Kidney epithelial cell (primary cell): ENCODE measurements around the gene UNC13B. TPM values are rescaled to one million over a fixed set of nuclear protein-coding genes. Genes with fewer than 3 reads are reported as not detected.

Source experiments
- DNase-seq: peaks from one replicate; pipeline ENCODE4 v3.0.0-alpha.2; 2010; ENCODE audit warnings: low read depth
- H3K27me3 ChIP-seq: 2 replicates; pipeline ENCODE4 v1.6.0; 2011; ENCODE audit warnings: low read length; ENCODE audit not compliant: control insufficient read depth, insufficient read depth
- H3K36me3 ChIP-seq: 2 replicates; pipeline ENCODE4 v1.5.1; 2011; ENCODE audit warnings: low read length; ENCODE audit not compliant: control insufficient read depth, insufficient read depth
- H3K4me3 ChIP-seq: 2 replicates; pipeline ENCODE4 v1.5.1; 2011; ENCODE audit warnings: low read depth, mild to moderate bottlenecking, control low read depth, low read length
- total RNA-seq: library from RNA; depleted of rRNA; stranded (reverse); fragments of >200 nt; gene quantifications from 2 replicates; pipeline ENCODE4 v1.2.3, GENCODE V29; 2015
- TF ChIP-seq, protein P1 (sequence below): IDR thresholded peaks from 2 replicates; pipeline ENCODE4 v1.5.1; 2011; ENCODE audit warnings: mild to moderate bottlenecking, moderate library complexity, low read length, control low read depth, inconsistent platforms; ENCODE audit not compliant: insufficient read depth, poor library complexity, severe bottlenecking

UNC13B gene
- total RNA-seq, 1 donor from 2014 or later = 30.0 TPM

DNA sequence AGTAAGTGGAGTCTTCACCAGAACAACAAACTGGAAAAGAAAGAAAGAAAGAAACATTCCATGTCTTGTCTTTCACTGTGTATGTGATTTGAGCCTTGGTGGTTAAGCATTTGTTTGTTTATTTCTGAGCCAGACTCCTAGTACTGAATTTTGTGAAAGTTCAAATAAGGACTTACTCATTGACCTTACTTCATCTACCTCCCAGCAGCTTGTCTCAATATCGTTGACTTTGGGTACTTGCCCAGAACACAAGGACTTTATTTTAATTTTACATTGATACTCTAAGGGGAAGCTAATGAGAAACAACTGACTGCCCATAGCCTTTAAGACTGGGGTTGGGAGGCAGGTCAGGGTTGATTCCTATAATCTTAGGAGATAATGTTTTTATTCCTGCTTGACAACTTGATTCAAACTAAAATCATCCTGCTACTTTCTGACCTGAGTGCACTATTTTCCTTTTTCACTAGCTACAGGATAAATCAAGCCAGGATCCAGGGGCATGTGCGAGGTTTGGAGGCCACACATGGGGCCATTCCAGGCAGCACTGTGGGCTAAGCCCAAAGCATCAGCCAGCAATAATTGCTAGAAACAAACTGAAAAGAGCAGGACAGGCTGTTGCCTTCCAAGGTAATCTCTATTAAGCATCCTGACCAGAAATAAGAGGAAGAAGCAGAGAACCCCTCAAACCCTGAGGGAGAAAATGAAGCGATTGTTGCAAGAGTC lies 189.2 kb downstream of the UNC13B start:
- TF ChIP-seq, protein P1, sequence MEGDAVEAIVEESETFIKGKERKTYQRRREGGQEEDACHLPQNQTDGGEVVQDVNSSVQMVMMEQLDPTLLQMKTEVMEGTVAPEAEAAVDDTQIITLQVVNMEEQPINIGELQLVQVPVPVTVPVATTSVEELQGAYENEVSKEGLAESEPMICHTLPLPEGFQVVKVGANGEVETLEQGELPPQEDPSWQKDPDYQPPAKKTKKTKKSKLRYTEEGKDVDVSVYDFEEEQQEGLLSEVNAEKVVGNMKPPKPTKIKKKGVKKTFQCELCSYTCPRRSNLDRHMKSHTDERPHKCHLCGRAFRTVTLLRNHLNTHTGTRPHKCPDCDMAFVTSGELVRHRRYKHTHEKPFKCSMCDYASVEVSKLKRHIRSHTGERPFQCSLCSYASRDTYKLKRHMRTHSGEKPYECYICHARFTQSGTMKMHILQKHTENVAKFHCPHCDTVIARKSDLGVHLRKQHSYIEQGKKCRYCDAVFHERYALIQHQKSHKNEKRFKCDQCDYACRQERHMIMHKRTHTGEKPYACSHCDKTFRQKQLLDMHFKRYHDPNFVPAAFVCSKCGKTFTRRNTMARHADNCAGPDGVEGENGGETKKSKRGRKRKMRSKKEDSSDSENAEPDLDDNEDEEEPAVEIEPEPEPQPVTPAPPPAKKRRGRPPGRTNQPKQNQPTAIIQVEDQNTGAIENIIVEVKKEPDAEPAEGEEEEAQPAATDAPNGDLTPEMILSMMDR = no peak
- no peak overlapping the region for H3K4me3 ChIP-seq
- no peaks in the 10 kb centered on the region for H3K27me3 ChIP-seq
- H3K36me3 ChIP-seq = no peaks in the 10 kb centered on the region
- no peak for DNase-seq

DNA sequence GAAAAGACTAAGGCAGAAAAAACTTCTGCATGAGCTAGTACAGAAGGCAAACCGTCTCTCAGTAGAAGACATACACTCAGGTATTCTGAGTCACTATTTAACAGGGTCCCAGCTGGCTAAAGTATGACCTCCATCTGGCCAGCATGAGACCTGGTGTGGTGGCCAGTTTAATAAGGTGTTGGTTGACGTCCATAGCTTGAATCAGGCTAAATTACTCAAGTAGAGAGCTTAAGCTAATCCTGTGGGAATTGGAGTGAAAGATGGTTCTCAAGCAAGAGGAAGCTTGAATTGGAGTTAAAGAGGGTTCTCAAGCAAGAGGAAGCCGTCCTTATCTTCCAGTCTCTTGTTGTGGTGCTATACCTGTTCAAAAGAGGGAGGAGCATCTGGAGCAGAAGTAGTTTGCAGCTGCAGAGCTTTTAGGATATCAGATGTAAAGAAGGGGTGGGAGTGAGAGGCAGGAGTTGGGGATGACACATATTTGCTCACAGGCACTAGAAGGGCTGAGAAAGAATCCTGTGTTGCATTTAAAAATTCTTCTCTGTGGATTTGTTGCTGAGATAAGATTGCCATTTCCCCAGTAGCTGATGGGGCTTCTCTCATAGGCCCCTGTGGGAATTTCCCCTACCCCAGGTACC lies 192.0 kb downstream of the UNC13B start:
- Histone ChIP-seq H3K36me3 (no peaks in the 10 kb centered on the region), H3K27me3 (no peaks in the 10 kb centered on the region), H3K4me3 (no peak overlapping the region)
- TF ChIP-seq, protein P1 = no peak
- DNase-seq = no peak

DNA sequence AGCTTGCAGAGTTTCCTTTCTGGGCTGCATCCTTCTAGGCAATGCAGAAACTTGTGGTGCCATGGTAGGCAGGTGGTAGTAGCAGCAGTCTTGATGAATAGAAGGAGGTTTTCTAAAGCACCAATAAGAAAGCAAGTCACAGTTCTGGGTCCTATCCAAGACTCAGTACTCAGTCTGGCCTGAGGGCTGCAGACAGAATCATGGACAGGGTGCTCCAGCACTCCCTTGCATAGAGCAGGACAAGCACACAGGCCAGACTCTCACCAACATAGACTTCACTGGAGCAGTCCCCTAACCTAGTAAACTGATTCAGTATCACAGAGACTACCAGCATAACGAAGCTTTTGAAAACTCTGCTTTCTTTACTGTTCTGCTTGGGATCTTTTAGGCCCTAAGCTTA lies 194.1 kb downstream of the UNC13B start:
- DNase-seq = no peak
- Histone ChIP-seq H3K4me3 (no peak overlapping the region), H3K27me3 (no peaks in the 10 kb centered on the region), H3K36me3 (no peaks in the 10 kb centered on the region)
- TF ChIP-seq, protein P1 = no peak

DNA sequence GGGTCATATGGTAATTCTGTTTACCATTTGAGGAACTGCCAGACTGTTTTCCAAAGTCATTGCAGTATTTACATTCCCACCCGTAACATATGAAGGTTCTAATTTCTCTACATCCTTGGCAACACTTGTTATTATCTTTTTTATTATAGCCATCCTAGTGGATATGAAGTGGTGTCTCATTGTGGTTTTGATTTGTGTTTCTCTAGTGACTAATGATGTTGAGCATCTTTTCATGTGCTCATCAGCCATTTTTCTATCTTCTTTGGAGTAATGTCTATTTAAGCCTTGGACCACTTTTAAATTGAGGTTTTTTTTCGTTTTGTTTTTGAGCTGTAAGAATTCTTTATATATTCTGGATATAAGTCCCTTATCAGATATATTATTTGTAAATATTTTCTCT lies 195.3 kb downstream of the UNC13B start:
- H3K27me3 ChIP-seq = no peaks in the 10 kb centered on the region
- TF ChIP-seq, protein P1 = no peak
- no peaks in the 10 kb centered on the region for H3K36me3 ChIP-seq
- no peak for DNase-seq
- H3K4me3 ChIP-seq = no peak overlapping the region

DNA sequence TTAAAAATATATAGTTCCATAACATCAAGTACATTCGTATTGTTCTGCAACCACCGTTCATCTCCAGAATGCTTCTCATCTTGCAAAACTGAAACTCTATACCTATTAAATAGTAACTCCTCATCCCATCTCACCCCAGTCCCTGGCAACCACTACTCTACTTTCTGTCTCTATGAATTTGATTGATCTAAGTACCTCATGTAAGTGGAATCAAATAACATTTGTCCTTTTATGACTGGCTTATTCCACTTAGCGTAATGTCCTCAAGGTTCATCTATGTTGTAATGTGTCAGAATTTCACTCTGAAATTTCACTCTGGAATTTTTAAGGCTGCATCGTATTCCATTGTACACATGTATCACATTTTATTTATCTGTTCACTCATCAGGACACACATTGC lies 196.0 kb downstream of the UNC13B start:
- Histone ChIP-seq H3K36me3 (no peaks in the 10 kb centered on the region), H3K4me3 (no peak overlapping the region), H3K27me3 (no peaks in the 10 kb centered on the region)
- DNase-seq = no peak
- TF ChIP-seq, protein P1 = no peak
